H9 (cell line): Measurements from ENCODE around the gene CHRNG. TPM values are rescaled to one million over a fixed set of nuclear protein-coding genes. Genes with fewer than 3 reads are reported as not detected.

Source experiments
- DNase-seq: peaks from one replicate; pipeline ENCODE4 v3.0.0-alpha.2; 2017
- H2AFZ ChIP-seq: one replicate; pipeline ENCODE4 v1.6.1; 2013; ENCODE audit warnings: mild to moderate bottlenecking, low read length, control low read depth, moderate library complexity
- H2AK5ac ChIP-seq: 2 replicates; pipeline ENCODE4 v1.6.1; 2013; ENCODE audit warnings: low read length, control low read depth, mixed read lengths; ENCODE audit not compliant: insufficient read length
- H2BK120ac ChIP-seq: one replicate; pipeline ENCODE4 v1.6.1; 2013; ENCODE audit warnings: low read depth, mild to moderate bottlenecking, low read length, control low read depth, inconsistent platforms; ENCODE audit not compliant: poor library complexity, severe bottlenecking
- H2BK12ac ChIP-seq: 2 replicates; pipeline ENCODE4 v1.6.1; 2013; ENCODE audit warnings: low read length, control low read depth, mixed read lengths, low read depth; ENCODE audit not compliant: insufficient read length
- H2BK15ac ChIP-seq: 2 replicates; pipeline ENCODE4 v1.6.1; 2013; ENCODE audit warnings: low read depth, low read length, control low read depth
- H2BK20ac ChIP-seq: one replicate; pipeline ENCODE4 v1.6.1; 2013; ENCODE audit warnings: low read depth, mild to moderate bottlenecking, low read length, control low read depth, inconsistent platforms; ENCODE audit not compliant: poor library complexity, severe bottlenecking
- H2BK5ac ChIP-seq: 2 replicates; pipeline ENCODE4 v1.6.1; 2013; ENCODE audit warnings: low read length, control low read depth, mixed read lengths; ENCODE audit not compliant: insufficient read length
- H3K14ac ChIP-seq: 2 replicates; pipeline ENCODE4 v1.6.1; 2013; ENCODE audit warnings: low read length, control low read depth; ENCODE audit not compliant: insufficient read depth
- H3K18ac ChIP-seq: 2 replicates; pipeline ENCODE4 v1.6.1; 2013; ENCODE audit warnings: low read depth, mild to moderate bottlenecking, mixed read lengths, low read length, control low read depth; ENCODE audit not compliant: insufficient read length
- H3K23ac ChIP-seq: 2 replicates; pipeline ENCODE4 v1.6.1; 2013; ENCODE audit warnings: low read length, control low read depth, mixed read lengths, low read depth; ENCODE audit not compliant: insufficient read length
- H3K23me2 ChIP-seq: 2 replicates; pipeline ENCODE4 v1.6.1; 2013; ENCODE audit warnings: low read depth, mild to moderate bottlenecking, mixed read lengths, low read length, control low read depth; ENCODE audit not compliant: insufficient read length, poor library complexity, severe bottlenecking
- H3K27ac ChIP-seq: 2 replicates; pipeline ENCODE4 v1.5.1; 2013; ENCODE audit warnings: low read length, control low read depth, mixed read lengths, low read depth; ENCODE audit not compliant: insufficient read length
- H3K27me3 ChIP-seq: 2 replicates; pipeline ENCODE4 v1.6.1; 2013; ENCODE audit warnings: low read length, control low read depth, inconsistent platforms; ENCODE audit not compliant: insufficient read depth
- H3K4ac ChIP-seq: 2 replicates; pipeline ENCODE4 v1.6.1; 2013; ENCODE audit warnings: low read depth, mild to moderate bottlenecking, control low read depth, inconsistent platforms, low read length, moderate library complexity
- H3K4me1 ChIP-seq: 2 replicates; pipeline ENCODE4 v1.6.1; 2013; ENCODE audit warnings: low read length, control low read depth, inconsistent platforms; ENCODE audit not compliant: insufficient read depth
- H3K4me2 ChIP-seq: 2 replicates; pipeline ENCODE4 v1.6.1; 2013; ENCODE audit warnings: low read length, control low read depth, mixed read lengths; ENCODE audit not compliant: insufficient read length, insufficient read depth
- H3K56ac ChIP-seq: 2 replicates; pipeline ENCODE4 v1.6.1; 2013; ENCODE audit warnings: low read depth, mild to moderate bottlenecking, mixed read lengths, low read length, control low read depth; ENCODE audit not compliant: insufficient read length
- H3K79me1 ChIP-seq: 2 replicates; pipeline ENCODE4 v1.6.1; 2013; ENCODE audit warnings: low read depth, mild to moderate bottlenecking, moderate library complexity, low read length, control low read depth, inconsistent platforms; ENCODE audit not compliant: insufficient read depth, poor library complexity, severe bottlenecking
- H3K79me2 ChIP-seq: 2 replicates; pipeline ENCODE4 v1.6.1; 2013; ENCODE audit warnings: low read length, control low read depth, inconsistent platforms; ENCODE audit not compliant: insufficient read depth
- H3K9ac ChIP-seq: 2 replicates; pipeline ENCODE4 v1.6.1; 2013; ENCODE audit warnings: low read length, control low read depth, mixed read lengths; ENCODE audit not compliant: insufficient read length; ENCODE audit errors: extremely low read depth
- H3K9me3 ChIP-seq: one replicate; pipeline ENCODE4 v1.6.1; 2013; ENCODE audit warnings: low read depth, low read length, inconsistent platforms; ENCODE audit not compliant: control insufficient read depth
- H3T11ph ChIP-seq: one replicate; pipeline ENCODE4 v1.6.1; 2013; ENCODE audit warnings: mild to moderate bottlenecking, low read length, control low read depth, inconsistent platforms
- H4K20me1 ChIP-seq: one replicate; pipeline ENCODE4 v1.6.1; 2013; ENCODE audit not compliant: control insufficient read depth, insufficient read length, insufficient read depth
- H4K5ac ChIP-seq: 2 replicates; pipeline ENCODE4 v1.6.1; 2013; ENCODE audit warnings: low read depth, mild to moderate bottlenecking, mixed read lengths, low read length, control low read depth; ENCODE audit not compliant: insufficient read length
- H4K8ac ChIP-seq: replicated peaks from 2 replicates; pipeline ENCODE4 v1.6.1; 2013; ENCODE audit warnings: low read length, control low read depth, mixed read lengths, low read depth; ENCODE audit not compliant: insufficient read length
- H4K91ac ChIP-seq: 2 replicates; pipeline ENCODE4 v1.6.1; 2013; ENCODE audit warnings: low read depth, mild to moderate bottlenecking, moderate library complexity, mixed read lengths, low read length, control low read depth; ENCODE audit not compliant: insufficient read length
- H3K27ac Mint-ChIP-seq, 3 experiments: 2 replicates in 2 of 3; 3 replicates in 1 of 3; pipeline ENCODE4 v1.8.0; 2020 to 2021; ENCODE audit warnings: mixed read lengths in 3 of 3, mild to moderate bottlenecking in 1 of 3, moderate library complexity in 1 of 3
- H3K27me3 Mint-ChIP-seq: 2 replicates; pipeline ENCODE4 v1.8.0; 2021; ENCODE audit warnings: low read depth, mild to moderate bottlenecking, moderate library complexity, mixed read lengths
- H3K36me3 Mint-ChIP-seq, 3 experiments: 2 replicates in 2 of 3; 3 replicates in 1 of 3; pipeline ENCODE4 v1.8.0; 2020 to 2021; ENCODE audit warnings: low read depth in 3 of 3, mixed read lengths in 3 of 3; ENCODE audit not compliant: insufficient read depth in 1 of 3
- H3K4me1 Mint-ChIP-seq, 2 experiments: 2 replicates each; pipeline ENCODE4 v1.8.0; 2020; ENCODE audit warnings: mixed read lengths in 2 of 2
- H3K4me3 Mint-ChIP-seq, 2 experiments: 2 replicates in 1 of 2; 3 replicates in 1 of 2; pipeline ENCODE4 v1.8.0; 2020 to 2021; ENCODE audit warnings: mild to moderate bottlenecking in 2 of 2, mixed read lengths in 2 of 2, moderate library complexity in 1 of 2
- H3K9me3 Mint-ChIP-seq, 2 experiments: 2 replicates in 1 of 2; 3 replicates in 1 of 2; pipeline ENCODE4 v1.8.0; 2020; ENCODE audit warnings: mild to moderate bottlenecking in 2 of 2, mixed read lengths in 2 of 2, moderate library complexity in 1 of 2
- CTCF ChIP-seq: fragments of 200-600 bp; sonication (generic); conservative IDR thresholded peaks from 3 replicates; pipeline ENCODE4 v1.8.0; 2021; ENCODE audit warnings: antibody characterized with exemption, mild to moderate bottlenecking
- WGBS: extraction: QIAGEN DNeasy Blood & Tissue Kit; methylation state at CpG from one replicate; pipeline ENCODE4 v1.1.7; 2013; ENCODE audit warnings: missing lambda C conversion rate, low lambda C conversion rate, mixed read lengths; ENCODE audit not compliant: insufficient read length; ENCODE audit errors: extremely low coverage; 5-methylcytosine and 5-hydroxymethylcytosine counted together
- total RNA-seq: library from RNA; stranded (reverse); gene quantifications from 2 replicates; pipeline ENCODE4 v1.2.1, GENCODE V29; 2021

CHRNG gene
- total RNA-seq, 1 experiment from 2014 or later, result not detected

- Mint-ChIP-seq H3K4me3 (no peak overlapping the region), H3K9me3 (peaks cover 17 to 18% of the 10 kb centered on the region in 2 experiments), H3K36me3 (peaks cover 35 to 43% (median 37%) of the 10 kb centered on the region in 3 experiments), H3K27ac (no peak overlapping the region), H3K27me3 (no peaks in the 10 kb centered on the region), H3K4me1 (peaks cover 12 to 16% of the 10 kb centered on the region in 2 experiments)
- Histone ChIP-seq H3K9me3 (no peaks in the 10 kb centered on the region), H3K14ac (no peak overlapping the region), H3T11ph (no peak overlapping the region), H3K23ac (no peak overlapping the region), H3K27me3 (no peaks in the 10 kb centered on the region), H4K91ac (no peak overlapping the region), H2AK5ac (no peak overlapping the region), H3K79me2 (peaks cover 8% of the 10 kb centered on the region; the same call in 1 of the 2 replicates), H4K20me1 (no peaks in the 10 kb centered on the region), H3K27ac (no peak overlapping the region), H3K4me2 (no peak overlapping the region), H2BK15ac (no peak overlapping the region), H2BK5ac (no peak overlapping the region), H2BK120ac (no peak overlapping the region), H3K56ac (no peak overlapping the region), H4K5ac (no peak overlapping the region), H3K23me2 (peaks cover 9% of the 10 kb centered on the region), H3K4ac (no peak overlapping the region), H3K4me1 (no peaks in the 10 kb centered on the region; the same call in 1 of the 2 replicates), H2BK12ac (no peak overlapping the region), H4K8ac (no peak overlapping the region), H2BK20ac (no peak overlapping the region), H3K9ac (no peak overlapping the region), H3K79me1 (peaks cover 2% of the 10 kb centered on the region), H2AFZ (no peak overlapping the region), H3K18ac (no peak overlapping the region)
- WGBS, result no CpG with 5 or more reads among the region's 6 CpGs
- TF ChIP-seq CTCF, result no peak
- DNase-seq, result no peak
These were observed 8.5 kb downstream of the CHRNG start for GRCh38 chr2:232547991-232548390.
